GM03348 (cell line): ENCODE measurements around the gene DCAF5.
"Not testable (repeated sequence)": the region's sequence is repeated elsewhere in the genome, so short reads cannot be mapped to it uniquely, and the experiment has no call there.

Experiments used
- DNase-seq: peaks from one replicate; pipeline ENCODE4 v3.0.0; 2012; ENCODE audit warnings: low spot score

DCAF5 gene

DNA sequence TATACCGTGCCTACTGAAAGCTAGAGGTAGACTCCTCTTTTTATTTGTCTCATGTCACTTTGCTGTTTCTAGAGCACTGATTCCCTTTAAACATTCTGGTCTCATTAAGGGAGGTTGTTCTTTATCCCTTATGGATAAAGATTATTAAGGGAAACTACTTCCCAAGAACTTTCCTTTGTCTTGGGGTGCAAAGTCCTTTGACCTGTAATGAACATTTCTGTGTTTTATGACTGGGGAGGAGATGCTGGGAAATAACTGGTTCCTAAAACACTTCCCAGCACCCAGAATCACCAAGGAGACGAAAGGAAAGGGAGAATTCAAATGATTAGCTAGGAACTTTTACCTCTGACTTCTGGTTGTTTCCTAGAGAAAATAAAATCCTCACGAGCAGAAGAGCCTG lies 110.6 kb downstream of the DCAF5 start:
- DNase-seq: no peak

DNA sequence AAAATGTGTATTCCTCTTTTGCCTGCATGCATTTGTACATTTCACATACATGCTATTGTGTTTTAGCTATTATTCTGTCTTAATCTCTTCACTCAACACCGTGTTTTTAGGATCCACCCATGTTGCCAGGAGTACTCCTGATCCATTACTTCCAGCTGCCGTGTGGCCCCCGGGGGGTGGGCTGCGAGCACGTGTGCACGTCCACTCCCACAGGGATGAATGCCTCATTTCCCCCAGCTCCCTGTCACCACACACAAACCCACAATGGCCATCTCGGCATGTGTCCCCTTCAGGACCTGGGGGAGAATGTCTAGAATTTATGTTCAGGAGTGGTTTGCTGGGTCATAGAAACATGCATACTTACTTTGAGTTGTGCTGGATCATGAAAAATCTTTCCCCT lies 111.1 kb downstream of the DCAF5 start:
- no peak for DNase-seq

DNA sequence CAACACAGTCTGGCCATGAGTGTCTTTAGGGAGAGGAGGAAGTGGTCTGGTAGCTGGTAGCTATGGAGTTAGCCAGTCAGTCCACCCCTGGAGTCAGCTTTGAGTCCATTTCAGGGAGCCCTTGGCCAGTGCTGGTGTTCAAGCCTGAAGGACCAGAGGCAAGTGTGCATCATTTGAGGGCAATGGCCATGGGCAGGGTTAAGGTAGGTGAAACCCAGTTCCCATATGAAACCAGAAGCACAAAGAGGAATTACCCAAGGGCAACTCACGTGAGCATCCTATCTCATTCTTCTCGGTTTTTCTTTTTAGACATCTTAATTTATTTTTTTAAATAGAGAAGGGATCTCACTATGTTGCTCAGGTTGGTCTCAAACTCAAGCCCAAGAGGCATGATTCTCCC lies 112.6 kb downstream of the DCAF5 start:
- DNase-seq: no peak

DNA sequence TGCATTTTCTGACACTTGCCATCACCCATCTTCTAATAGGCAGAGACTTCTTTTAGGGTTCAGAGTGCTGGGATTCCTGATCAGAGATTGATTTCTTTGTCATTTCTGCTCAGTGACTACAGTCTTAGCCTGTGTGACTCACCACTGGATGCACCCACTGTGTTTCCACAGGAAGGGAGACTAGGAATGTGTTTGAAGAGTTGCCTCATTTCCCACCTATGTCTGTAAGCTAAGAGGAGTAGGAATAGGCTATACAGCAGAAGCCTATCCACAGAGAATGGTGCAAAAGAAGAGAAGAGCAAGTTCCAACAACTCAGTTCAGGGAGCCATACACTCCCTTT lies 113.7 kb downstream of the DCAF5 start:
- DNase-seq: peak; percentile 65

DNA sequence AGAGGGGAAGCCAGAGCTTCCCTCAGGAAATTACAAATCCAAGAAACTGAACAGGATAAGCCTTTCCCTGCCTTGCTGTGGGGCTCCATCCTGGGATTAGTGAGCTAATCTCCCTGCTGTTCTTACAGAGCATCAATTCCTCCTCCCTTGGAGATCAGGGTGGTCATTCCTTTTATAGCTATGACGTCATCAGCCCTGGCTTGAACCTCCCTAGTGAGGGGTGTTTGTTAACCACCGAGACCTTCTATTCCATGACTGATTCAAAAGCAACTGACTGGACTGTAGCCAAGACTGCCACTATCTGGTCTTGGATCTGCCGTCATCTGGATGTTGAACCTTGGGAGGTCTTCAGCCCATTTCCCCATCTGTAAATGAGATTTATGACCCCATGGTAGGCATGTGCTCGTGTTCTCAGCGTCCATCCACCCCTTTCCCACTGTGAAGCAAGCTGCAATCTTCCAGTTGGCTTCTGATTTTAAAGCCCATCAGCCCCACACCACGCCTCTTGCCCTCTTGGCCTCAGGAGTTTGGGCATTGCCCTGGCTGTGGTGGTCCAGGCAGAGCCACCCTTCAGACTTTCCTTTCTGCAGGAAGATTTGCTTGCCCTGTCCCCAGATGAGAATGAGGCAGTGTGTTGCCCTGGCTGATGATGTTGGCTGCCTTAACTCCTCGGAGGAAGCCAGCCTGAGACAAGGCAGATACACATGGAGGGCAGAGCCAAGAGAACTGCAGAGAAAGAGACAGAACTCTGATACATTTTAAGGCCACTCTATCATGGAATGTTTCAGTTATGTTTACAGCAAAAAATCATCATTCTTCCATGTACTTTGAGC lies 114.2 kb downstream of the DCAF5 start:
- peak; percentile 67 for DNase-seq

DNA sequence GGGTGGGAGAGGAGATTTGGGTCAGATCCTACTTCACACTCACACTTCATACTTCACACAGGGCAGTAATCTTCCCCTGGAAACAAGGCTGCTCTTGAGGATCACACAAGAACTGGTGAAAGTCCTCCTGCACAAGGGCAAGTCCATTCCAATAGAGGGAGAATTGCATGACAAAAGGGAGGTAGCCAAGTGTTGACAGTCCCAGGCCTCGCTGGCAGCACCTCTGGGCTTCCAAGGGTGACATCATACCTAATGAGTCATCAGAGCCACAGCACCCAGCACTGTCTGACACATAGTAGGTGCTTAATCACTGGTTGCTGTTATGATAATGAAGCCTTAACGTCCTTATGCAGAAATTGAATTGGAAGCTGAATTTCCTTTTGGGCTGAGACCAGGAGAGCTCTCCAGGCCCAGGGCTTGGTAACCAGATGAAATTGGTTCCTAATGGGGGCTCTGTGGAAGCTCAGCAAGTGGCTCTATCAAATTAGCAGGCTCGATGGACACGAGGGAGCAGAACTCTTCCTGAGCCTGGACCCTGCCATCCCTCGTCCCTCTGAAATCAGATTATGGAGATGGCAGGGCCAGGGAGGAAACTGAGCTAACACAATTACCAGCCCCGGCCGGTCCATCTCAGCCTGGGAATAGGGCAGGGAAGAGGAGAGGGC lies 115.0 kb downstream of the DCAF5 start:
- no peak for DNase-seq

DNA sequence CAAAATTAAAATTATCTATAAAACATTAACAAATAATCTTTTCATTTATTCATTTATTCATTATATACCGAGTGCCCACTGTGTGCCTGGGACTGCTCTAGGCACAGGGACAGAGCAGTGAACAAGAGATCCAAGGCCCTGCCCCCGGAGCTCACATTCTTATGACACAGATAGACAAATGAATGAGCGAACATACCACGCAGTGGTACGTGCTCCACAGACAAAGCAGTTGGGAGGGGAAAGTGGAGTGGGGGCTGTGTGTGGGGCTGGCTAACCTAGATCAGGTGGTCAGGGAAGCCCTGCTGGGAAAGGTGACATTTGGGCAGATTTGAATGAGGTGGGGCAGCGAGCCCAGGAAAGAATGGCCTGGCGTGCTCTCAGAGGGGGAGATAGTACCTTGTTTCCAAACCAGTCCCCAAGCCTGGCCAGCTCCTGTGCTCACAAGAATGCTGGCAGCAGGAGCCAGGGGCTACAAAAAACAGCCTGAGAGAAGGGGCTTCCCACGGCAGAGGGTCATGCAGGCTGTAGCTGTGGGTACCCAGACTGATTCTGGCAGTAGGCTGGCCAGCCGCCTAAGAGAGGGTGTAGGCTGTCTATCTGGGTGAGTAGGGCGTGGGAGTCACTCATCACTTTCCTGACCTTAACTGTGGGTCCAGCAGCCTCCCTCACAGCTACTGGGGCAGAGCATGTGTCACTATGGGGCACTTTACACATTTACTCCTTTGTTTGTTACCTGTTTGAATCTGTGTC lies 116.0 kb downstream of the DCAF5 start:
- DNase-seq: no peak

DNA sequence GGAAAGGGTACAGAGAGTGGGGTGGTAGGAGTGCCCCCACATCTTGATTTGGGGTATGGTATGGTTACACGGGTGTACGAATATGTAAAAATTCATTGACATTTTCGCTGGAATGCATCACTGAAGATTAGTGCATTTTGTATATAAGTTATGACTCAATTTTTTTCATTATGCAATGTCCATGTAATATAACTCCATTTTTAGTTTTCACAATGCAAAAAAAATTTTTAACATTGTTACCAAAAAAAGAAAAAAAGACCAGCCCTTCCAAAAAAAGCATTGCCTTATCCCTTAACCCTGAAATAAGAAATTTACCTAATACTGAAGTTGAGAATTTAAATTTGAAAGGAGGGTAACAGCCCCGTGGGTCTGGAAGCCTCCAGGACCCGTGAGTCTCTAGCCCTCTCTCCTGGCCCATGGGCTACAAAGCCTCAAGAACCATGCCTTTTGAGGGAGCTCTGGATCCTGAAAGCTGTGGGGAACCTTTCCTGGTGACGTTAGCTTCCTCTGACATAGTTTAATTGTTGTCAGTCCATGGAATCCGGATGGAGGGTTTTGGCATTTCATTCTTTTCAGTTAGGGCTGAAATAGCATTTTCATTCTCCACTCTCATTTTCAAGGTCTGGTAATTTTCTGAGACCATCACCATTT lies 118.2 kb downstream of the DCAF5 start:
- no peak for DNase-seq

DNA sequence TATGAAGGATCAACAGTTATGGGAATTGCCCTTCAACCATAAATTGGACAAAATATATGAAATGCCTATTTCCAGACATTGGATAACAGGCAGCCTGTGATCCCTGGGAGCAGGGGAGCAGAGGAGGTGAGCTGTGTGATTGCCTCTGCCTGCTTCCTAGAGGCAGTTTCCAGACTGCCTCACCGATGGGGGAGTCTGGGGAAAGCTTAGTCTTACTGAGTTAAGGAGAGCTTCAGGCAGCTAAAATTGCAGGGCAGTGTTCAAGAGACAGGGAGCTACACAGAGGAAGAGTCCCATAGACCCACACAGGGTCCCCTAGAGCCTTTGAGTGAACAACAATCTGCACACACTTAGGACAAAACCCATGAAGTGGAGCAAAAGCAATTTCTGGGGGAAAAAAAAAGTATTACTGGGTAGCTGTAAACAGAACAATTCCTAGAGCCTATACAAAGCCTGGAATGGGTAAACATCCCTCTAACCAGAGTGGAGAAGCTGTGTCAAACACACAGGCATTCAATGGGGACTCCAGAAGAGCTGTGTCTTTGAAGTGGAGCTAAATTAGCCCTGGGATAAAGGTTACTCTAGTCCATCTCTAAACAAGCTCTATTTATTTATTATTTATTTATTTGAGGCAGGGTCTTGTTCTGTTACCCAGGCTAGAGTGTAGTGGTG lies 125.5 kb downstream of the DCAF5 start:
- no peak for DNase-seq

DNA sequence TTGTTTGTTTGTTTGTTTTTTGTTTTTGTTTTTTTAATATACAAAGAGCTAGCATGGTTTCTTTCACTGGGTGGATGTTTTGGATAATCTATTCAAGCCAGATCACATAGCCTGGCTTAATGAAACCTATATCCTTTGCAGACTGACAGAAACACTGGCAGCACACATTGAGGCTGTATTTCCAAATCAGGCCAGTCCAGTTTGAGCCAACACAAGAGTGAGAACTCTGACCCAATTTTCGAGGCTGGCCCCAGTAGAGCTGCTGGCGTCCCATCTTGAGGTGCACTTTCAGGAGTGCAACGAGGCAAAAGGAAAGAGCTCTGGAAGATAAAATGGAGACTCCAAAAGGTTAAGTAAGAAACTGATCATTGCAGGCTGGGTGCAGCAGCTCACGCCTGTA lies 129.9 kb downstream of the DCAF5 start:
- DNase-seq: no peak

DNA sequence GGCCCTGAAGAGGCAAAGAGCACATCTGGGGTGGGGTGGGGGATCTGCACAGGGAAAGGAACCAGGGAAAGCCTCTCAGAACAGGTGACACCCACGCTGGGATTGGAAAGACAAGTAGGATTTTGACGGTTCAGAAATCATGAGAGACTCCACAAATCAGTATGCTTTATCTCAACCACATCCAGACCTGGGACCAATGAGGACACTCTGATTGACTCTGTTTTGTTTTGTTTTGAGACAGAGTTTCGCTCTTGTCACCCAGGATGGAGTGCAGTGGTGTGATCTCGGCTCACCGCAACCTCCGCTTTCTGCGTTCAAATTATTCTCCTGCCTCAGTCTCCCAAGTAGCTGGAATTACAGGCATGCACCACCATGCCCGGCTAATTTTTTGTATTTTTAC lies 130.8 kb downstream of the DCAF5 start:
- not testable (repeated sequence) for DNase-seq

DNA sequence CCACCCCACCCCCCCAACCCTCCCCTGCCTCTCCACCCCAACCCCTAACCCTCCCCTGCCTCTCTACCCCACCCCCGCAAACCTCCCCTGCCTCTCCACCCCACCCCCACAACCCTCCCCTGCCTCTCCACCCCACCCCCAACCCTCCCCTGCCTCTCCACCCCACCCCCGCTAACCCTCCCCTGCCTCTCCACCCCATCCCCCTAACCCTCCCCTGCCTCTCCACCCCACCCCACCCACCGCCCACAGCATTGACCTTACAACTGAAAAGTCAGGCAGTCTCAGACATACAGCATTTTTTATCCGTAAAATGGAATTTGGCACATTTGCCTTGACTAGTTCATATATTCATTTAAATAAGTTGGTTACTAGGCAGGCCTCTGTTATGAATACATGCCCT lies 135.2 kb downstream of the DCAF5 start:
- no peak for DNase-seq

DNA sequence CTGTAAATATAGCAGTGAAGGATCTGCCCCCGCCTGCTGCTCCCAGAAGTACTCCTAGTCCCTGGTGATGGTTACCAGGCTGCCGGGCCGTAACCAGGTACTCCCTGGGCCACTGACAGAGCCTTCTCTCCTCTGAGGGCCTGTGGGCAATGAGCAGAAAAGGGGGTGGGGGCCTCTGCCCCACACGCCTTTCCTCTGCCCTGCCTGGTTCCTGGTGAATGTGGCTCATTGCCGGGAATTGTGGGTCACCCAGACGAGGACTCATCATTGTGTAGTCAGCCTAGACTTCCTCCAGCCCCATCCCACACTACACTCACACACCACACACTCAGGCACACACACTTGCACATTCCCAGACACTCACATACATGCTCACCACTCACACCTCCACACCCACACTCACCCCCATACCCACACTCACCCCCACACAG lies 138.1 kb downstream of the DCAF5 start:
- peak; percentile 33 for DNase-seq

DNA sequence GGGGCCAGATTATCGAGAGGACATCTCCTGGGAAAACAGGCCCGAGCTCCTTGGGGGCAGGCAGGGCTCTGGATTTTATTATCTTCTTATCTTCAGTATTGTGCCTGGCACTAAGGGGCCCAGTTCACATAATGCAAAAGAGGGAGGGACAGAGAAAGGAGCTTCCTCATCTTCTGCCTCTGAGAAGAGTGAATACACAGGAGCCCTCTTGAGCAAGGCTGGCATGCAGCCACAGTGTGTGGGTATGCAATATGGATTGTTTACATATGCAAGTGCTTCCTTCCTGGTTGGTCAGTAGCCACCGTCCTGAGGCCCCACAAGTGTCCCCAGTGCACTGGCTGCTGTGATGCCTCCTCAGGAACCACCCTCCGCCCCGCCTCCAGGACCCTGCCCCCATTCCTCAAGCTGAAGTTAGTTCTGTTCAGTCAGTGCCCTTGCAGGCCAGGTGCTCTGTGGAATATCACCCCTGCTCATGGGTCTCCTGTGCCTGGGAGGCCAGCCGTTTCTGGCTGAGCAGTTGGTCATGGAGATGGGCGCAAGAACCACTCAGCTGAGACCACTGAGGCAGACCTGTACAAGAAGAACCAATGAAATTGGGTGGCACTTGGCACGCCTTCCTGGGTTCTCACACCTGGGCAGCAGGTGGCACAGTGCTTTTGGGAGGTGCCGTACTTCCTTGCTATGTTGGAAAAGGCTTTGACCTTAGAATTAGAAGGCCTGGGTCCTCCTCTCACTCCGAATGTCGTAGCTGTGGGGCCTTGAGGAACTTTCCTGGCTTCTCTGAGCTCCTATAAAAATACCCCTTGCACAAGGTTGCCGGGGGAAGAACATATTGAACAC lies 138.8 kb downstream of the DCAF5 start:
- no peak for DNase-seq

DNA sequence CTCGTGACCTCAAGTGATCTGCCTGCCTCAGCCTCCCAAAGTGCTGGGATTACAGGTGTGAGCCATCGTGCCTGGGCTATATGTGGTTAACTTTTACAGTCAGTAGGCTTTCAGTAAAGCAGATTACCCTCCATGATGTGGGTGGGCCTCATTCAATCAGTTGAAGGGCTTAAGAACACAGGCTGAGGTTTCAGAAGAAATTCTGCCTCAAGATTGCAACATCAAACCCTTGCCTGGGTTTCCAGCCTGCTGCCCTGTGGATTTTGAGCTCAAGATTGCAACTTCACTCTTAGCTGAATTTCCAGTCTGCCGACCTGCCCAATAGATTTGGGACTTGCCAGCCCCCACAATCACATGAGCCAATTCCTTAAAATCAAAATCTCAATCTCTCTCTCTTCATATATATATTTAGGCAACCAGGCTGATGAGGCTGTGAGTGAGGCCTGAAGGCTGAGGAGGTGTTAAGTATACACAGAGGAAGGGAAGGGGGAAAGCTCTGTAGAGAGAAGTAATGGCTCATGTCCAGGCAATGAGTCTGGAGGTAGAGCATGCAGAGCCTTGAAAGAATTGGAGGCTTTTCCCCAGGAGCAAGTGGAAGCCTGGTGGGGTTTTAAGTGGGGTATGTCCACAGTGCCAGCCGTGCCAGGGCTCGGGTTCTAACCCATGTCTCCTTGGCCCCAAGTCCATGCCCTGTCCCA lies 140.5 kb downstream of the DCAF5 start:
- peak; percentile 30 for DNase-seq

DNA sequence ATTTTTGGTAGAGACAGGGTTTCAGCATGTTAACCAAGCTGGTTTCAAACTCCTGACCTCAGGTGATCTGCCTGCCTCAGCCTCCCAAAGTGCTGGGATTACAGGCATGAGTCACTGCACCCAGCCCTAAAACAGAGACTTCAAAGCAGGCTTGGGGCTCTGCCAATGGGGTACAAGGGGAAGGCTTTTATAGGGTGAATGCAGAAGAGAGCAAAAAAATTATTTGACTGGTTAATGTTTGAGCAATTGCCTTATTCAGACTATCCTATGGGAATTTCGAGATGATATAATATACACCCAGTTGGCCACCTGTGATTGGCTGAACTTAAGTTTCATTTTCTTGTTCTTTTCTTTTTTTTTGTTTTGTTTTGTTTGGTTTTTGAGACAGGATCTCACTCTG lies 142.3 kb downstream of the DCAF5 start:
- no peak for DNase-seq

DNA sequence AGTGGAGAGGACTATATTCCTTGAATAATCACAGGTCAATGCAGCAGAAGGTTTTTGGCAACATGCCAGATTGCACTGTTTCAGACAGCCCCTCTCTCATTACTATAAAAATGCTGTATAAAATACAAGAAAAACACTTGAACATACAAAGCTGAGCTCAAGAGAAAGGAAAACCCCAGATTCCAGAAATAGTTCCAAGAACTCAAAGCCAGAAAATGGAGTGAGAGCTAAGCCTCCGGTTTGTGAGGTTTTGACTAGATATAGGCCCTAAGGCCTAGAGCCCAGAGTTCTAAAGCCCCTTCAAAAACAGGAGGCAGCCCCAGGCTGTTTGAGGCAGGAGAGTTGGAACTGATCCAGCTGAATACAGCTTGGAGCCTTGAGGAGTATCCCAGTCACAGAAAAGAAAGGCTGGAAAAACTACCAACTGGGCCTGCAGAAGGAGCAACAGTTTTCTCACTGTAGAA lies 144.5 kb downstream of the DCAF5 start:
- DNase-seq: peak; percentile 25

DNA sequence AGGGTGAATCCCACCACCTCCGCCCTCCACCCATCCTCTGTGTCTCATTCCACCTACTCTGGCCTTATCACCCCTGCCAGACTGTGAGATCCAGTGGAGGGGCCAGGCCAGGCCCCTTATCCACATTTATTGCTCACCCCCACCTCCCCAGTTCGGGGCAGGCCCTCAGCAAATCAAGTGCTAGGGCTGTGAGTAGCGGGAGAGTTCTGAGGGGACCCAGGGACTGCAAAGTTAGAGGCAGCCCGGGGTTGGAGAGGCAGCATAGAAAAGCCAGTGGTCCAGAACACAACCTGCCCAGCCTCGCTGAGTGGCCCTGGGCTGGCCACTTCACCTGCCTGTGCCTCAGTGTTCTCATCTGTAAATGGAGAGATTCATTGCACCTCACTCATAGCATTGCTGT lies 146.6 kb downstream of the DCAF5 start:
- no peak for DNase-seq

DNA sequence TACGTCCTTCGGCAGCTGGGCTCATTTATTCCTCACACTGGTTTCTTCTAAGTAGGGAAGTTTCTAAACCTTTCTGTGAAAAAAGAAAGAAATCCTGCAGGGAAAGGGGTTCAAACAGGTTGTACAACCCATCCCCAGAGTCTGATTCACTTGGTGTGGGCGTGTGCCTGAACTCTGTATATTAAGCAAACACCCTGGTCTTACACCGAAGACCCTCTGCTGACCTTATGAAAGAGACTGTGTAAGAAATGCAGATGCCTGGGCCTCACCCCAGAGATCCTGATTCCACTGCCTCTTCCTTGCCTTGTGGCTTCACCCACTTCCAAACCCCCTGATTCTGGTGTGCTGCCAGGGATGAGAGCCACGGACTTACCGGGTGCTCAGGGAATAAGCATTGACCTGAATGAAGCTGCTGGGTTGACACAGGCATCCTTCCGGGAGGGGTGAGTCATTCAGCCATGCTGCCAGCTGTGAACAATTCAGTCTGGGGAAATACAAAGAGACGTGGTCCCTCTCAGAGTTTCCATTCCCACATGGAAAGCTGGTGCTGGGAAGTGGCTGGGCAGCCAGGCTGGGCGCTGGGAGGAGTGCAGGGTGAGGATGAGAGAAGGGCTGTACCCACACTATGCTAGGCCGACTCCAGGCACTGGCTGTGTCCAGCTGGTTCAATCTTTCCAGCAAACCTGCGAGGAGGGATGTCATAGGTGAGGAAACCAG lies 147.3 kb downstream of the DCAF5 start:
- peak; percentile 92 for DNase-seq
